Dermis microvascular lymphatic vessel endothelial cell (primary cell): ENCODE results near the gene ERP44. TPM values are rescaled to one million over a fixed set of nuclear protein-coding genes. Genes with fewer than 3 reads are reported as not detected.
A peak's percentile ranks its signal among the peaks of the same experiment; 100 is the strongest.
"Not testable (repeated sequence)": the region's sequence is repeated elsewhere in the genome, so short reads cannot be mapped to it uniquely, and the experiment has no call there.

Experiments
- DNase-seq, 2 donors: peaks; one replicate each; pipeline versions ENCODE4 v3.0.0 to v3.0.0-alpha.2; 2010; ENCODE audit warnings: low read depth in 2 of 2
- total RNA-seq: library from RNA; depleted of rRNA; stranded (reverse); fragments of >200 nt; gene quantifications from 2 replicates; pipeline ENCODE4 v1.2.1, GENCODE V29; 2014

The ERP44 gene
- total RNA-seq, 1 donor from 2014 or later: 5.6 TPM

DNA sequence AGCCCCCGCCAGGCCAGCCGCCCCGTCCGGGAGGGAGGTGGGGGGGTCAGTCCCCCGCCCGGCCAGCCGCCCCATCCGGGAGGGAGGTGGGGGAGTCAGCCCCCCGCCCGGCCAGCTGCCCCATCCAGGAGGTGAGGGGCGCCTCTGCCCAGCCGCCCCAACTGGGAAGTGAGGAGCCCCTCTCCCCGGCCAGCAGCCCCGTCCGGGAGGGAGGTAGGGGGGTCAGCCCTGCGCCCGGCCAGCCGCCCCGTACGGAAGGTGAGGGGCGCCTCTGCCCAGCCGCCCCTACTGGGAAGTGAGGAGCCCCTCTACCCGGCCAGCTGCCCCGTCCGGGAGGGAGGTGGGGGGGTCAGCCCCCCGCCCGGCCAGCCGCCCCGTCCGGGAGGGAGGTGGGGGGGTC, 30.8 kb downstream of the ERP44 start:
- not testable (repeated sequence) for DNase-seq

- no peak for DNase-seq
These were observed 32.3 kb downstream of the ERP44 start for GRCh38 chr9:100066539-100066938.

GRCh38 chr9:100064872-100065581, 33.8 kb downstream of the ERP44 start:
- peak in 1 of 2 donors; percentile 15 for DNase-seq

DNA sequence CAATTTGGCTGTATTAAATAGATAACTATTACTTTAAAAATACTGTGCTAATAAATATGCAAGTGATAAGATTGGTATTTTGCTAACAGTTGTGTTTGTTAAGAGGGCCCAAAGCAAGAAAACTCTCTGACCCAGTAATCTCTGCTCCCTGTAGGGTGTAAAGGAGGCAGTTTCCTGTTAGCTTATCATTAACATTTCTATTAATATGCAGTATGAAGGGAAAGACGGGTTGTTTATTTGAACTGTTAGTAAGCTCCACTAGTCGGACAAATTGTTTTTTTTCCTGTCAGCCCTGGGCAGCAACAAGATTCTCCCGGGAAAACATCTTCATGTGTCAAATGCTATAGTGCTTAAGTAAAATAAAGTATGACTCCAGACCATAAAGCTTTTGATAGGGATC, 35.6 kb downstream of the ERP44 start:
- DNase-seq: peak in 1 of 2 donors; percentile 4

DNA sequence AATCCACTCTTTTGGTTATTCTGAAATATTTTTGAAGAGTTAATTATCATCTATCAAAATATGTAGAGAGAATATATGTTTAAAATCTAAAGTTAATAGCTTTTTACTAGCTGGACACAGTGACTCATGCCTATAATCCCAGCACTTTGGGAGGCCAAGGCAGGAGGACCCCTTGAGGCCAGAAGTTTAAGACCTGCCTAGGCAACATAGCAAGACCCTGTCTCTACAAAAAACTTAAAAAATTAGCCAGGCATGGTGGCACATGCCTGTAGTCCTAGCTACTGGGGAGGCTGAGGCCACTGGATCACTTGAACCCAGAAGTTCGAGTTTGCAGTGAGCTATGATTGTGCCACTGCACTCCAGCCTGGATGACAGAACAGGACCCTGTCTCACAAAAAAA, 36.1 kb downstream of the ERP44 start:
- not testable (repeated sequence) for DNase-seq

GRCh38 chr9:100058699-100059579, 39.9 kb downstream of the ERP44 start:
- DNase-seq: no peak

DNA sequence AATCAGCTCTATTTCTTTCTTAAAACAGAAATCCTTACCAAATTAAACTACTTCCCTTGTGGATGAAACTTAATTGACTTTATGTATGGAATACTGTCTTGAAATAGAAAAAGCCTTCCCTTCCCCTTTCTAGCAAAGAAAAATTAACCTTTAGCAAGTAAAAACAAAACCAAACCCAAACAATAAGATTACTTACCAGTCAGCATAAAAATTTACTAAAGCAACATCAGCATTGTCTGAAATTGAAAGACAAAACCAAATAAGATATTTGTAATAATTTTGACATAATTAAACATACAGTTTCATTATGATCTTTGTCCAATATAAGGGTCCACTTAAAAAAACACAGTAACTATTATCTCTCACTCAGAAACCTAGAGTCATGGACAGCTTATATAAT, 41.2 kb downstream of the ERP44 start:
- no peak for DNase-seq

- no peak for DNase-seq
These were observed 42.2 kb downstream of the ERP44 start for GRCh38 chr9:100056561-100056960.

DNA sequence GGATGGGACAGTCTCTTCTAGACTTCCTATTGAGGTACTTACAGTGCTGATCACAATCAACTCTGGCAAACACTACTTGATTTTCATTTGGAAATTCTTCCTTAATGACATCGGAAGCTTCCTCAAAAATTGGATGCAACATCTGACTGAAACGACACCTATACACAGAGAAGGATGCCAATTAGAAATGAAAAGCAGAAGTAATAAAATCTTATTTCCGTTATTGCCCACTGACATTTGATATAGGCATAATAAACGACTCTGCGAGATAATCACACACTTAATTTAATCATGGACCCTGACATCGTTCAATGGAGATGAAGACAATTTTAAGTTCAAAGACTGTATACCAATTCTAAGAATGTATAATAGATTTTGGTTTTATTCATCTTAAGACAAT, 46.4 kb downstream of the ERP44 start:
- DNase-seq: no peak

DNA sequence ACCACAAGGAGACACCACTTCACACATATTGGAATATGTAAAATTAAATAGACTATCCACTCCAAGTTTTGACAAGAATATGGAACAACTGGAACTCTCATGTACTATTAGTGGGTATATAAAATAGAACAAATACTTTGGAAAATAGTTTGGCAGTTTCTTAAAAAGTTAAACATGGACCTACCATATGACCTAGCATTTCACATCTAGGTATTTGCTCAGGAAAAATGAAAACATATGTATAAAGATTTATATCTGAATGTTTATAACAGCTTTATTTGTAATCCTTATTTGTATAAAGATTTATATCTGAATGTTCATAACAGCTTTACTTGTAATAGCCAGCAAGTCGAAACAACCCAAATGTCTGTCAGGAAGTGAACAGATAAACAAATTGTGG, 49.2 kb downstream of the ERP44 start:
- DNase-seq: no peak

GRCh38 chr9:100038472-100038871, 60.3 kb downstream of the ERP44 start:
- DNase-seq: no peak

- peak in 1 of 2 donors; percentile 1 for DNase-seq
These were observed 64.8 kb downstream of the ERP44 start for GRCh38 chr9:100033877-100034551.

DNA sequence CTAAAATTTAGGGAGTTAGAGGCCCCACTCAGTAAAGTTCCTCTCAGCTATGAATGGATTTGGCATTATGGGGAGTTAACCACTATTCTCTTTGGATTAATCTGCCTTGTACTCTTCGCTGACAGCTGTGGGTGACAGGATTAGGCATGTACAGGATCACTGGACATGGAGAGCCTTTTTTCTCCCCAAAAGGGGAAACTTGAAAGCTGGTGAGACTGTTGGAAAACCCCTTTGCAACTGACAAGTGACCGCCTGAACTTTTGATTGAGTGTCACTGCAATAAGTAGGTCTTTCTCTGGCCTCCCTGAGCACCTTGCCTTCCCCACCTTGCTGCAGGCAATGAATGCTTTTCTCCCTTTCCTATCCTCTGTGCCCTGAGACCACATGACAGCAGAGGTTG, 68.3 kb downstream of the ERP44 start:
- no peak for DNase-seq

DNA sequence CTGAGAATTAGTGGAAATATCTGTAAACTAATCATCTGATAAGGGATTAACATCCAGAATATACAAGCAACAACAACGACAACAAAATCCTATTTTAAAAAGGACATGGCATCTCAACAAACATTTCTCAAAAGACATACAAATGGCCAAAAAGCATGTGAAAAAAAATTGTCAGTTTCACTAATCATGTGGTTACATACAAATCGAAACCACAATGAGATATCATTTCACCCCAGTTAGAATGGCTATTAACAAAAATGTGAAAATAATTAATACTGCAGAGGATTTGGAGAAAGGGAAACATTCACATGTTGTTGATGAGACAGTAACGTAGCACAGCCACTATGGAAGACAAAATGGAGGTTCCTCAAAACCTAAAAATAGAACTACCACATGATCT, 69.5 kb downstream of the ERP44 start:
- no peak for DNase-seq

DNA sequence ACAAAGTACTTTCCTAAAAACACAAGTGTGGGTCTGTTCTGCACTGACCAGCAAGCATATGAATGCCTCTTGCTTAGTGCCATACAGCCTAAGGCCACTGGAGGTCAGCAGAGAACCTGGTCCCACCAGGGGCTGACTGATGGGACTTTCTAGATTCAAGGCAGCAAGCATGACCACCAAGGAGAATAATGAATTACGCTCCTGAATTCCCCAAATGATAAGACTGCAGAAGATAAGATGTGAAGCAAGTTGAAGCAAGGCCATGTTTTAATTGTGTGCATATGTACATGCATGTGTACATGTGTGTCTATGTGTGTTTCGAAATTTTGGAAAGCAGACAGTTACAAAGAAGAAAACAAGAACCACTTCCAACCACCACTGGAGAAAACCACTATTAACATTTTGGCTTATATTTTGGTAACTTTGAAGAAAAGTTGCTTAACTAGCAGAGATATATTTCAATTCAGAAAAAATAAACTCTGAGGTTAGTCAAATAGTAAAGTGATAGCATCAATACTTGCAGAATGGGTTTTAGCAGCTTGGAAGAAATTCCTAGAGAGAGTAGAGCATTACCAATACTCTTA, 70.5 kb downstream of the ERP44 start:
- DNase-seq: peak; percentile 68 to 81

- no peak for DNase-seq
These were observed 71.3 kb downstream of the ERP44 start for GRCh38 chr9:100027543-100027942.

DNA sequence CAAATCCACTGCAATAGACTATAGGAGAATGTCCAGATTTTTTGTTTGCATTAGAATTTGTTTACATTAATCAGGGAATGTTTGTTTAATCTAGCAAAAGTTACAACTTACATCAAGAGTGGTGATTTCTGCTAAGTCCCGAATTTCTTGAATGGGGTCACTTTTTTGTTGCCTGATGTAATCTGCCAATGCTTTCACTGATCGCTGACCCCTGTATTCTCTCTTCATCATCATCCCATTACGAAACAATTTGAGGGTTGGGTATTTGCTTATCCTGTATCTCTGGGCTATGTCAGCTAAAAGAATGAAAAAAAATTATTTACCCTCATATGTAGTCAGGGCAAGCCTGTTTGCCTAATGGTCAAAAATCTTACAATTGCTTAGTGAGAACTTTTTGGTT, 76.9 kb downstream of the ERP44 start:
- no peak for DNase-seq

DNA sequence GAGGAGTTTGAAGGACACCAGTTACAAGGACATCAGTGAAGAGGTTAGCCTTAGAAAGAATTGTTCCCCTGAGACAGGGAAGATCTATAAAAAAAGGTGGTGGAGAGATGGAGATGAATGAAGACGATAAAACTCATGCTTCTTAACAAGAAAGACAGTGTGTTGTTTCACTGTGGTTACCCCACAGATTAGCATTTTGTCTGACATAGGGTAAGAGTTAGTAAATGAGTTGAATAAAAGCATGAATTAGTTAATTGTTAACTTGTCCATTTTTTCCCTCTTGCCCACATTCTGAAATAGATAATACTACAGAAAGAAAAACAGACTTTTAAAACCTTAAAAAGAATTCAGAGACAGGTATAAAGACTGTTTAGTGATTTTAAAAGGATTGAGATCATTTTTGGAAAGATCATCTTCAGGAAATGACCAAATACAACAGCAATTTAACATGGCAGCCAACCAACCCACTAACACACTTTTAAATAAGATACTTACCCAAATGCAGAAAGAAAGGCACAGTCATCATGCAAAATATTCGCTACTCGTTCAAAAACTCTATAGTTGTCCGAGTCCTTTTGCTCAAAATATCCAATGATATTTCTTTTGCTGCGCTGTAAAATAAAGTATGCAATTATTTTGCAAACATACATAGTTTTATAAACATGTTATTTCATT, 78.5 kb downstream of the ERP44 start:
- no peak for DNase-seq

- no peak for DNase-seq
These were observed 79.3 kb downstream of the ERP44 start for GRCh38 chr9:100019541-100019940.

GRCh38 chr9:100014846-100015245, 84.0 kb downstream of the ERP44 start:
- no peak for DNase-seq

GRCh38 chr9:100013573-100013972, 85.2 kb downstream of the ERP44 start:
- DNase-seq: no peak
